GM12872 (cell line): ENCODE data around the gene GNG12.

ENCODE experiments used
- CTCF ChIP-seq: IDR thresholded peaks from 3 replicates; pipeline ENCODE4 v1.5.1; 2011; ENCODE audit warnings: low read depth, mild to moderate bottlenecking, low read length, moderate library complexity; ENCODE audit not compliant: insufficient read depth

The GNG12 gene

DNA sequence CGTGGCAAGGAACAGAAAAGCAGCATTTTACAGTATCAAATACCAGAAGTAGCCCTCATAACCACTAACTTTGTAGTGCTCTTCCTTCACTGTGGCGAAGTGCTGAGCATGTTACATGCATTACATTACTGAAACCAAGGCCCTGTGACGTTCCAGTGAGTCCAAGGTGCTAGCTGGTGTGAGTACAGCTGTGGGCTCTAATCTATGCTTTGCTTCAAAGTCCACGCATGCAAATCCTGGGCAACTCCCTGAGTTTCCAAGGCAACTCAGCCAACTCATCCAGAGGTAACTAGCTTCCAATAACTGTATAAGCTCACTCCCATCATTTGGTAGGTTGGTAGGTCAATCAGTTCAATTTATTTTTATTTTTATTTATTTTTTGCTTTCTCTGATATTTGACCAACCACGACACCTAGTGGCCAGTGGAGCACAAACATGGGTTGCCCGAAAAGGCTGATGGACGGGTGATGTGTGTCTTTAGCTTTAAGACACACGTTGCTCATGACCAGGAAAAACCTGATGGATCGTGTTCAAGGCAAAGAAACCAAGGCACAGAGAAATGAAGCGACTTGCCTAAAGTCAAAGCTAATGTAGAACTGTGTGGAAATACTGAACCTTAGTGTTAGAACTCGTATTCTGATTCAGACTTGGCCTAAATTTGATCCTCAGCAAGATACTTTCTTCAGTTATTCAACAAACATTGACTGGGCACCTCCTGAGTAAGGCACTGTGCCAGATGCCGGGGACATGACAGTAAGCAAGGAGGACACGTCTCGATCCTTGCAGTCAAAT, 73.0 kb downstream of the GNG12 start:
- TF ChIP-seq CTCF = peak; percentile 71

DNA sequence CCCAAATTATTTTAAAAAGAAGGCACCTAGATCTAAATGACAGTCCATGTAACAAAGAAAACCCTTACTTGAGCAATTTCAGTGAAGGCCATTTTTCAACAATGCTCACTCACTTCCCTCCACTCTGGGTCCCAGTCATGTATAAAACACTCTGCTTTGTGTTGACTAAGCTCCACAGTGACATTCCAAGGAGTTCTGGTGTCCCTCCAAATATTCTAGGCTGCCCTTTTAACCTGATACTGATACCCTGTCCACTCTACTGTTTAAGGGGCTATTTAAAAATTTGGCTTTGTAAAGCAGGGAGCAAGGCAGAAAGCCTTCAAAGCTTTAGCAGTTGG, 73.6 kb downstream of the GNG12 start:
- no peak for TF ChIP-seq CTCF

- no peak for TF ChIP-seq CTCF
Measured at GRCh38 chr1:67759066-67759465, 74.2 kb downstream of the GNG12 start.

DNA sequence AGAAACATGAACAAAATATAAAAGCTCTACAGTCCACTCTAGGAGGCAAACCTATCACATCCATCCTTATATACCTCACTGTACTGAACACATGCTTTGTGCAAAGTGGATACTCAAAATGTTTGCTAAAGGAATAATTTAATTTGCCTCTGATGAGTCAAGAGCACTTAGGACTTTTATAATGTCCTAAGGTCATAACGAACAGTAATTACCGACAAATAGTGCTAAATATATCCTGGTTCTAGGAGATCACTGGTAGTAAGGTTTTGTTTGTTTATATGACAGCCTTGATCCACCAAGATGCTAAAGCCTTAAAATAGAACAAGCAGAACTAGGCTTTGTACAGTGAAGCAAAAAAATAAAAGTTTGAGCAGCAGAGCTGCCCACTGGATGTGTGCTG, 77.6 kb downstream of the GNG12 start:
- TF ChIP-seq CTCF = no peak

GRCh38 chr1:67755160-67755559, 78.1 kb downstream of the GNG12 start:
- no peak for TF ChIP-seq CTCF

DNA sequence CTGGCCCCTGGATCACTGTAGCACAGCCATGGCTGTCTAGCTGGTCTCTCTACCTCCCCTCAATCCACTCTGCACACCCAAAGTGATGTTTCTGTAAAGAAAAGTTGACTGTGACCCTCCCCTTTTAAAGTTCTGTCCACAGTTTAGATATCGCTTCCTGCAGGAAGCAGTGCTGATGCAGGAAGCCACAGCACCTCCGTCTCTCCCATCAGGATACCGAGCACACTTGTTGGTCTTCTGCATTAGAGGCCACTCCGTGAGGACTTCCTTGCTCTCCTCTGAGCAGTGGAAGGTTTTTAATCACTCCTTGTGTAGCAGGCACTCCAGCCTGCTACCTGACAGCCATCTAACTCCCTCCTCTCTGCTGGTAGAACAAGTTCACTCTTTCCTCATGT, 78.7 kb downstream of the GNG12 start:
- no peak for TF ChIP-seq CTCF

- no peak for TF ChIP-seq CTCF
Measured at GRCh38 chr1:67753776-67754525, 79.3 kb downstream of the GNG12 start.
